H9 (cell line): ENCODE measurements around the gene TRAPPC14. TPM values are rescaled to one million over a fixed set of nuclear protein-coding genes. Genes with fewer than 3 reads are reported as not detected.

Experiments
- DNase-seq: peaks from one replicate; pipeline ENCODE4 v3.0.0-alpha.2; 2017
- H2AFZ ChIP-seq: one replicate; pipeline ENCODE4 v1.6.1; 2013; ENCODE audit warnings: mild to moderate bottlenecking, low read length, control low read depth, moderate library complexity
- H2AK5ac ChIP-seq: 2 replicates; pipeline ENCODE4 v1.6.1; 2013; ENCODE audit warnings: low read length, control low read depth, mixed read lengths; ENCODE audit not compliant: insufficient read length
- H2BK120ac ChIP-seq: one replicate; pipeline ENCODE4 v1.6.1; 2013; ENCODE audit warnings: low read depth, mild to moderate bottlenecking, low read length, control low read depth, inconsistent platforms; ENCODE audit not compliant: poor library complexity, severe bottlenecking
- H2BK12ac ChIP-seq: 2 replicates; pipeline ENCODE4 v1.6.1; 2013; ENCODE audit warnings: low read length, control low read depth, mixed read lengths, low read depth; ENCODE audit not compliant: insufficient read length
- H2BK15ac ChIP-seq: 2 replicates; pipeline ENCODE4 v1.6.1; 2013; ENCODE audit warnings: low read depth, low read length, control low read depth
- H2BK20ac ChIP-seq: one replicate; pipeline ENCODE4 v1.6.1; 2013; ENCODE audit warnings: low read depth, mild to moderate bottlenecking, low read length, control low read depth, inconsistent platforms; ENCODE audit not compliant: poor library complexity, severe bottlenecking
- H2BK5ac ChIP-seq: 2 replicates; pipeline ENCODE4 v1.6.1; 2013; ENCODE audit warnings: low read length, control low read depth, mixed read lengths; ENCODE audit not compliant: insufficient read length
- H3K14ac ChIP-seq: 2 replicates; pipeline ENCODE4 v1.6.1; 2013; ENCODE audit warnings: low read length, control low read depth; ENCODE audit not compliant: insufficient read depth
- H3K18ac ChIP-seq: 2 replicates; pipeline ENCODE4 v1.6.1; 2013; ENCODE audit warnings: low read depth, mild to moderate bottlenecking, mixed read lengths, low read length, control low read depth; ENCODE audit not compliant: insufficient read length
- H3K23ac ChIP-seq: 2 replicates; pipeline ENCODE4 v1.6.1; 2013; ENCODE audit warnings: low read length, control low read depth, mixed read lengths, low read depth; ENCODE audit not compliant: insufficient read length
- H3K23me2 ChIP-seq: 2 replicates; pipeline ENCODE4 v1.6.1; 2013; ENCODE audit warnings: low read depth, mild to moderate bottlenecking, mixed read lengths, low read length, control low read depth; ENCODE audit not compliant: insufficient read length, poor library complexity, severe bottlenecking
- H3K27ac ChIP-seq: 2 replicates; pipeline ENCODE4 v1.5.1; 2013; ENCODE audit warnings: low read length, control low read depth, mixed read lengths, low read depth; ENCODE audit not compliant: insufficient read length
- H3K27me3 ChIP-seq: 2 replicates; pipeline ENCODE4 v1.6.1; 2013; ENCODE audit warnings: low read length, control low read depth, inconsistent platforms; ENCODE audit not compliant: insufficient read depth
- H3K4ac ChIP-seq: 2 replicates; pipeline ENCODE4 v1.6.1; 2013; ENCODE audit warnings: low read depth, mild to moderate bottlenecking, control low read depth, inconsistent platforms, low read length, moderate library complexity
- H3K4me1 ChIP-seq: 2 replicates; pipeline ENCODE4 v1.6.1; 2013; ENCODE audit warnings: low read length, control low read depth, inconsistent platforms; ENCODE audit not compliant: insufficient read depth
- H3K4me2 ChIP-seq: 2 replicates; pipeline ENCODE4 v1.6.1; 2013; ENCODE audit warnings: low read length, control low read depth, mixed read lengths; ENCODE audit not compliant: insufficient read length, insufficient read depth
- H3K56ac ChIP-seq: 2 replicates; pipeline ENCODE4 v1.6.1; 2013; ENCODE audit warnings: low read depth, mild to moderate bottlenecking, mixed read lengths, low read length, control low read depth; ENCODE audit not compliant: insufficient read length
- H3K79me1 ChIP-seq: 2 replicates; pipeline ENCODE4 v1.6.1; 2013; ENCODE audit warnings: low read depth, mild to moderate bottlenecking, moderate library complexity, low read length, control low read depth, inconsistent platforms; ENCODE audit not compliant: insufficient read depth, poor library complexity, severe bottlenecking
- H3K79me2 ChIP-seq: 2 replicates; pipeline ENCODE4 v1.6.1; 2013; ENCODE audit warnings: low read length, control low read depth, inconsistent platforms; ENCODE audit not compliant: insufficient read depth
- H3K9ac ChIP-seq: 2 replicates; pipeline ENCODE4 v1.6.1; 2013; ENCODE audit warnings: low read length, control low read depth, mixed read lengths; ENCODE audit not compliant: insufficient read length; ENCODE audit errors: extremely low read depth
- H3K9me3 ChIP-seq: one replicate; pipeline ENCODE4 v1.6.1; 2013; ENCODE audit warnings: low read depth, low read length, inconsistent platforms; ENCODE audit not compliant: control insufficient read depth
- H3T11ph ChIP-seq: one replicate; pipeline ENCODE4 v1.6.1; 2013; ENCODE audit warnings: mild to moderate bottlenecking, low read length, control low read depth, inconsistent platforms
- H4K20me1 ChIP-seq: one replicate; pipeline ENCODE4 v1.6.1; 2013; ENCODE audit not compliant: control insufficient read depth, insufficient read length, insufficient read depth
- H4K5ac ChIP-seq: 2 replicates; pipeline ENCODE4 v1.6.1; 2013; ENCODE audit warnings: low read depth, mild to moderate bottlenecking, mixed read lengths, low read length, control low read depth; ENCODE audit not compliant: insufficient read length
- H4K8ac ChIP-seq: replicated peaks from 2 replicates; pipeline ENCODE4 v1.6.1; 2013; ENCODE audit warnings: low read length, control low read depth, mixed read lengths, low read depth; ENCODE audit not compliant: insufficient read length
- H4K91ac ChIP-seq: 2 replicates; pipeline ENCODE4 v1.6.1; 2013; ENCODE audit warnings: low read depth, mild to moderate bottlenecking, moderate library complexity, mixed read lengths, low read length, control low read depth; ENCODE audit not compliant: insufficient read length
- H3K27ac Mint-ChIP-seq, 3 experiments: 2 replicates in 2 of 3; 3 replicates in 1 of 3; pipeline ENCODE4 v1.8.0; 2020 to 2021; ENCODE audit warnings: mixed read lengths in 3 of 3, mild to moderate bottlenecking in 1 of 3, moderate library complexity in 1 of 3
- H3K27me3 Mint-ChIP-seq: 2 replicates; pipeline ENCODE4 v1.8.0; 2021; ENCODE audit warnings: low read depth, mild to moderate bottlenecking, moderate library complexity, mixed read lengths
- H3K36me3 Mint-ChIP-seq, 3 experiments: 2 replicates in 2 of 3; 3 replicates in 1 of 3; pipeline ENCODE4 v1.8.0; 2020 to 2021; ENCODE audit warnings: low read depth in 3 of 3, mixed read lengths in 3 of 3; ENCODE audit not compliant: insufficient read depth in 1 of 3
- H3K4me1 Mint-ChIP-seq, 2 experiments: 2 replicates each; pipeline ENCODE4 v1.8.0; 2020; ENCODE audit warnings: mixed read lengths in 2 of 2
- H3K4me3 Mint-ChIP-seq, 2 experiments: 2 replicates in 1 of 2; 3 replicates in 1 of 2; pipeline ENCODE4 v1.8.0; 2020 to 2021; ENCODE audit warnings: mild to moderate bottlenecking in 2 of 2, mixed read lengths in 2 of 2, moderate library complexity in 1 of 2
- H3K9me3 Mint-ChIP-seq, 2 experiments: 2 replicates in 1 of 2; 3 replicates in 1 of 2; pipeline ENCODE4 v1.8.0; 2020; ENCODE audit warnings: mild to moderate bottlenecking in 2 of 2, mixed read lengths in 2 of 2, moderate library complexity in 1 of 2
- WGBS: extraction: QIAGEN DNeasy Blood & Tissue Kit; methylation state at CpG from one replicate; pipeline ENCODE4 v1.1.7; 2013; ENCODE audit warnings: missing lambda C conversion rate, low lambda C conversion rate, mixed read lengths; ENCODE audit not compliant: insufficient read length; ENCODE audit errors: extremely low coverage; 5-methylcytosine and 5-hydroxymethylcytosine counted together
- total RNA-seq: library from RNA; stranded (reverse); gene quantifications from 2 replicates; pipeline ENCODE4 v1.2.1, GENCODE V29; 2021
- TF ChIP-seq, protein P1 (sequence below): fragments of 200-600 bp; sonication (generic); conservative IDR thresholded peaks from 3 replicates; pipeline ENCODE4 v1.8.0; 2021; ENCODE audit warnings: antibody characterized with exemption, mild to moderate bottlenecking

Gene TRAPPC14
- total RNA-seq, 1 experiment from 2014 or later = 32.8 TPM

DNA sequence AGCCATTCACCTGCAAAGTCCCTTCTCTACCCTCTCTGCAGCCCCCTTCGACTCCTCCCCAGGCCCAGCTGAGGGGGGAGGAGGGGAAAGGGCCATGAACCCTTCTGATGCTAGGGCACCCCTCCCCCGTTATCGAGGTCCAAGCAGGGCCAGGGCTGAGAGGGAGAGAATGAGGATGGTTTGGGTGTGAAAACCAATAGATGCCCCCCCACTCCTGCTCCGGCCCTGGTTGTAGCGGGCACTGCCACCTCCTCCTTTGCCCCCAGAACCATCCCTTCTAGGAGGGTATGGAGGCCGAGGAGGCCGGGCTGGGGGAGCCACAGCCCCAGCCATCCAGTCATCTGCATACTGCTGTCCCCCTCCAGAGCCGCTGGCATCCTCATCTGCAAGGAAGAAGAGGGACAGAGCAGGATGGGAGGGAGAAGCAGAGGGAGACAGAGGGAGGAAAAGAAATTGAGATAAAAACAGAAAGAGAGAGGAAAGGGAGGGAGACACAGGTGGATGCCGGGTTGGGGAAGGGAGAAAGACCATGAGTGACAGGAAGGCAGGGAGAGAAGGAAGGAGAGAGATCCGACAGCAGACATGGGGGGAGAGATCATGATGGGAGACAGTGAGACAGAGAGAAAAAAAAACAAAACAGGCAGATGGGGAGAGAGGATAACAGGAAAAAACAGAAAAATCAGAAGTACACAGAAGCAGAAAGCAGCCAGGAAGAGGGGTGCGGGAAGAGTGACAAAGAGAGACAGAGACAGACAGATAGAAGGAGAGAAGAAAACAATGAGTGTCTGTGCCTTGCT, 11.8 kb upstream of the TRAPPC14 start:
- peaks cover 21 to 33% (median 26%) of the 10 kb centered on the region in 3 experiments for H3K36me3 Mint-ChIP-seq
- no peak overlapping the region for H2AFZ ChIP-seq
- no peak overlapping the region for H2BK5ac ChIP-seq
- no peak overlapping the region for H3K56ac ChIP-seq
- no peaks in the 10 kb centered on the region for H4K20me1 ChIP-seq
- WGBS = no CpG with 5 or more reads among the region's 11 CpGs
- H2BK15ac ChIP-seq = no peak overlapping the region
- no peaks in the 10 kb centered on the region for H3K79me2 ChIP-seq
- H4K8ac ChIP-seq = no peak overlapping the region
- peaks cover 31% of the 10 kb centered on the region for H3K27me3 Mint-ChIP-seq
- H3K4me1 Mint-ChIP-seq = peaks cover 45 to 61% of the 10 kb centered on the region in 2 experiments
- H4K5ac ChIP-seq = no peak overlapping the region
- H3K27me3 ChIP-seq = no peaks in the 10 kb centered on the region; the same call in 1 of the 2 replicates
- H2BK120ac ChIP-seq = no peak overlapping the region
- no peak overlapping the region for H2AK5ac ChIP-seq
- H3K14ac ChIP-seq = no peak overlapping the region; the same call in 1 of the 2 replicates
- TF ChIP-seq, protein P1, sequence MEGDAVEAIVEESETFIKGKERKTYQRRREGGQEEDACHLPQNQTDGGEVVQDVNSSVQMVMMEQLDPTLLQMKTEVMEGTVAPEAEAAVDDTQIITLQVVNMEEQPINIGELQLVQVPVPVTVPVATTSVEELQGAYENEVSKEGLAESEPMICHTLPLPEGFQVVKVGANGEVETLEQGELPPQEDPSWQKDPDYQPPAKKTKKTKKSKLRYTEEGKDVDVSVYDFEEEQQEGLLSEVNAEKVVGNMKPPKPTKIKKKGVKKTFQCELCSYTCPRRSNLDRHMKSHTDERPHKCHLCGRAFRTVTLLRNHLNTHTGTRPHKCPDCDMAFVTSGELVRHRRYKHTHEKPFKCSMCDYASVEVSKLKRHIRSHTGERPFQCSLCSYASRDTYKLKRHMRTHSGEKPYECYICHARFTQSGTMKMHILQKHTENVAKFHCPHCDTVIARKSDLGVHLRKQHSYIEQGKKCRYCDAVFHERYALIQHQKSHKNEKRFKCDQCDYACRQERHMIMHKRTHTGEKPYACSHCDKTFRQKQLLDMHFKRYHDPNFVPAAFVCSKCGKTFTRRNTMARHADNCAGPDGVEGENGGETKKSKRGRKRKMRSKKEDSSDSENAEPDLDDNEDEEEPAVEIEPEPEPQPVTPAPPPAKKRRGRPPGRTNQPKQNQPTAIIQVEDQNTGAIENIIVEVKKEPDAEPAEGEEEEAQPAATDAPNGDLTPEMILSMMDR = no peak
- H3K79me1 ChIP-seq = no peaks in the 10 kb centered on the region
- no peak overlapping the region for H3K4ac ChIP-seq
- no peak overlapping the region for H3K23ac ChIP-seq
- peaks cover 11% of the 10 kb centered on the region for H3K23me2 ChIP-seq
- H2BK12ac ChIP-seq = no peak overlapping the region
- peak overlapping the region; percentile 64 for H3K4me2 ChIP-seq
- H3K18ac ChIP-seq = no peak overlapping the region
- no peak overlapping the region for H2BK20ac ChIP-seq
- no peak overlapping the region; a peak in 1 of 7 replicates for H3K27ac Mint-ChIP-seq
- H3K9me3 ChIP-seq = no peaks in the 10 kb centered on the region
- no peak for DNase-seq
- no peaks in the 10 kb centered on the region; a peak in 1 of 5 replicates for H3K9me3 Mint-ChIP-seq
- H3K27ac ChIP-seq = no peak overlapping the region
- H3K9ac ChIP-seq = no peak overlapping the region
- peaks cover 10% of the 10 kb centered on the region for H3K4me1 ChIP-seq
- peak overlapping the region; percentile 59 to 68 for H3K4me3 Mint-ChIP-seq
- no peak overlapping the region for H3T11ph ChIP-seq
- no peak overlapping the region for H4K91ac ChIP-seq
